Natural killer cell treated with Interleukin-12 subunit alpha and Interleukin-12 subunit beta and Interleukin-15 and Interleukin-18, amount 100 ng/mL, for 72 hours (primary cell): ENCODE measurements around the gene ARPC1B. TPM values are rescaled to one million over a fixed set of nuclear protein-coding genes. Genes with fewer than 3 reads are reported as not detected.
"Not testable (repeated sequence)": the region's sequence is repeated elsewhere in the genome, so short reads cannot be mapped to it uniquely, and the experiment has no call there.

Source experiments
- ATAC-seq, 2 donors: fragments of 150-1000 bp; cut with Tn5 transposase in 1 of 2; sonication (Bioruptor Pico), chemical (Tn5 transposase) in 1 of 2; 2 replicates each; pipeline ENCODE4 v1.10.0; 2021
- DNase-seq: peaks from one replicate; pipeline ENCODE4 v3.0.0; 2022; ENCODE audit warnings: low spot score
- H3K27ac Mint-ChIP-seq, 2 donors: 1 replicate in 1 of 2; 2 replicates in 1 of 2; pipeline ENCODE4 v1.8.0; 2022; ENCODE audit warnings: mixed read lengths in 2 of 2, mild to moderate bottlenecking in 1 of 2, moderate library complexity in 1 of 2
- H3K27me3 Mint-ChIP-seq, 2 donors: 1 replicate in 1 of 2; 2 replicates in 1 of 2; pipeline ENCODE4 v1.8.0; 2022; ENCODE audit warnings: mixed read lengths in 2 of 2
- H3K36me3 Mint-ChIP-seq: one replicate; pipeline ENCODE4 v1.8.0; 2022; ENCODE audit warnings: mixed read lengths
- H3K4me1 Mint-ChIP-seq, 2 donors: 1 replicate in 1 of 2; 2 replicates in 1 of 2; pipeline ENCODE4 v1.8.0; 2022; ENCODE audit warnings: low read depth in 2 of 2, mixed read lengths in 2 of 2, mild to moderate bottlenecking in 1 of 2
- H3K4me3 Mint-ChIP-seq: one replicate; pipeline ENCODE4 v1.8.0; 2022; ENCODE audit warnings: mixed read lengths
- H3K9me3 Mint-ChIP-seq: 2 replicates; pipeline ENCODE4 v1.8.0; 2022; ENCODE audit warnings: mixed read lengths
- total RNA-seq, 2 donors: library from RNA; stranded (reverse); gene quantifications; one replicate each; pipeline ENCODE4 v1.2.3, GENCODE V29; 2022

ARPC1B gene
- total RNA-seq, 2 donors from 2014 or later = 286 to 366 TPM

DNA sequence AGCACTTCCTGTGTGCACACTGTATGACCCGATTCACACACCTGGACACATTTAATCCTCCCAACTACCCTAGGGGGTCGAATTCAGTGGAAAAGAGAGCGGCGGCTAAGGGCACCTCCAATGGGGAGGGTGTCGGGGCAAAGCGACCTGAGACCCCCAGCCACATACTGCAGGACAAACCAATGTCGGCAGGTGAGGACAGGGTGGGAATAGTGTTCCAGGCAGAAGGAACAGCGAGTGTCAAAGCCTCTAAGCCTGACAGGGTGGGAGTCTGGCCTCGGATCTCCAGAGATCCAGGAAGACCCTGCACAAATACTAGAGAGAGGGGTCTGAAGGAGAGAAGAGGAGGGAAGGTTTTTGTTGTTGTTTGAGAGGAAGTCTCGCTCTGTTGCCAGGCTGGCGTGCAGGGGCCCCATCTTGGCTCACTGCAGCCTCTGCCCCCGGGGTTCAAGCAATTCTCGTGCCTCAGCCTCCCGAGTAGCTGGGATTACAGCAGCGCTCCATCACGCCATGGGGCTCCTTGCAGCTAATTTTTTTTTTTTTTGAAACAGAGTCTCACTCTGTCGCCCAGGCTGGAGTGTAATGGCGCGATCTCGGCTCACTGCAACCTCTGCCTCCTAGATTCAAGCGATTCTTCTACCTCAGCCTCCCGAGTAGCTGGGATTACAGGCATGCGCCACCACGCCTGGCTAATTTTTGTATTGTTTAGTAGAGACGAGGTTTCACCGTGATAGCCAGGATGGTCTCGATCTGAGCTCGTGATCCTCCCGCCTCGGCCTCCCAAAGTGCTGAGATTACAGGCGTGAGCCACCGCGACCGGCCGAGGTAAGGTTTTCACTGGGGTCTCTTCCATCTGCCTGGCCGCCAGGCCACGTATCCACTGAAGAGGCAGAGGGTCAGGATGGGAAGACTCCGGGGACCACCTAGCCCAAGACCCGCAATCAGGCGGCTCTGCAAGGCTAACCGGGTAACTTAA is 1.2 kb upstream of the ARPC1B start:
- ATAC-seq (no peak), DNase-seq (no peak)
- Mint-ChIP-seq H3K4me1 (peaks cover 8 to 10% of the 10 kb centered on the region in 2 donors), H3K27ac (peak overlapping the region; percentile 67 to 79), H3K27me3 (no peaks in the 10 kb centered on the region), H3K4me3 (peak overlapping the region; percentile 80), H3K36me3 (peaks cover 5% of the 10 kb centered on the region), H3K9me3 (no peaks in the 10 kb centered on the region)

DNA sequence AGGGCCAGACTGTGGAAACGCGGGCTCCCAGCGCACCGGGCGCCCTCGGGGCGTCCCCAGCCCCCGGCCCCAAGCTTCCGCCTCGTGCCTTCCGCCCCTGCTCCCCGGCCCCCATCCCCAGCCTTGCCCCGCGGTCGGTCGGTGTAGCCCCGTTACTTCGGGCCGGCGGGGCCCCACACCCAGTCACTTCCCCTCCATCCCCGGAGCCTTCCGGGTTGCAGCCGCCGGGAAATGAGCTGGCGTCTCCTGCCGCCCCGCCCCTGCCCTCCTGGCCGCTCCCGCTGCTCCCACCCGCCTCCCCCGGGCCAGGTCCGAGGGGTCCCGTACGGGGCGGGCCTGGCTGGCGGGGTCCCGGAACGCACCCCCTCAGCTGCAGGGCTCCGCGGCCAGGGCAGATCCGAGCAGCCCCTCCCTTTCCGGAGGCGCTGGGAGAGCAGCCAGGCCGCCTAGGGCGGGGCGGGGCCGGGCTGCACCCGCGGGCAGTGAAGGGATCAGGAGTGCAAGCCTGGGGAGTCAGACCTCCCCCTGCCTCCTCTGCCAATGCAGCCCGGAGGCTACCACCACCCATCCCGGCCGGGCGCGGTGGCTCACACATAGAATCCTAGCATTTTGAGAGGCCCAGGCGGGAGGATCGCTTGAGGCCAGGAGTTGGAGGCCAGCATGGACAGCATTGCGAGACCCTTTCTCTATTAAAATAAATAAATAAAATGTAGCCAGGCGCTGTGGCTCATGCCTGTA is 709 bp downstream of the ARPC1B start:
- H3K9me3 Mint-ChIP-seq = no peaks in the 10 kb centered on the region
- peak overlapping the region; percentile 49 for H3K4me3 Mint-ChIP-seq
- DNase-seq (peak; percentile 79), ATAC-seq (peak; percentile 70 to 72)
- peaks cover 22 to 24% of the 10 kb centered on the region in 2 donors for H3K4me1 Mint-ChIP-seq
- no peaks in the 10 kb centered on the region for H3K27me3 Mint-ChIP-seq
- peaks cover 10% of the 10 kb centered on the region for H3K36me3 Mint-ChIP-seq
- peak overlapping the region; percentile 84 to 96 for H3K27ac Mint-ChIP-seq

DNA sequence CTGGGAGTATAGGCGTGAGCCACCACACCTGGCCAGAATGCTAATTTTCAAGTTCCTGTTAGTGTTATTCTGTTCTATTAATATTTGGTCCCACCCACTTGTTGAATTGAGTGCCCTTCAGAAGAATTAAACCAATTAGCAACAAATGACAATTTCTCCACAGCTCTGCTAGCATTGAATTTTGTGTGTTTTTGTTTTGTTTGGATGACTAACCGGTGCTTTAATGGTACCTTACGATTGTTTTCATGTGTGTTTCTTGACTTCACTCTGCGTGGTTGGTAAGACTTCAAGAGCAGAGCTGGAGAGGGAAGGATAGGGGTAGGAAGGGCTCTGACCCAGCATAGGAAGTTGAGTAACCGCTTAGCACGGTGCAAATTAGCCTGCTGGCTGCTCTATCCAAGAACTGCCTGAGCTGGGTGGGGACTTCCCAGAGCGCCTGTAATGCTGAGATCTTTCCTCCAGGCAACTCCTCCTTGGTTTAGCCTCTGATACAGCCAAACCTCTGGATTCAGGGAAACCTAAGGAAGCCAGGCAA is 4.6 kb downstream of the ARPC1B start:
- DNase-seq (peak; percentile 79), ATAC-seq (peak; percentile 25 to 54)
- H3K9me3 Mint-ChIP-seq = no peaks in the 10 kb centered on the region
- H3K4me3 Mint-ChIP-seq = peak overlapping the region; percentile 85
- peak overlapping the region; percentile 94 to 96 for H3K27ac Mint-ChIP-seq
- no peaks in the 10 kb centered on the region for H3K27me3 Mint-ChIP-seq
- H3K36me3 Mint-ChIP-seq = peaks cover 15% of the 10 kb centered on the region
- H3K4me1 Mint-ChIP-seq = peaks cover 38 to 41% of the 10 kb centered on the region in 2 donors

DNA sequence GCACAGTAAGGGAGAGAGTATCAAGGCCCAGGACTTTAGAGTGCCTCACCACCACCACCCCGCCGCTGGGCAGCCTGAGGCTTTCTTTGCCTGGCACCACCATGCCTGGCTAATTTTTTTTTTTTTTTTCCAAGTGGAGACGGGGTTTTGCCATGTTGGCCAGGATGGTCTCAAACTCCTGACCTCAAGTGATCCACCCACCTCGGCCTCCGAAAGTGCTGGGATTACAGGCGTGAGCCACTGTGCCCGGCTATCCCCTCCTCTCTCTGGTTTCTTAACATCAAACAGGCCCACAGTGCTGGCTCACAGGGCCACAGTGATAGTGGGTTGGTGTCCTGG is 5.1 kb downstream of the ARPC1B start:
- Mint-ChIP-seq H3K27ac (peak overlapping the region; percentile 94 to 96), H3K4me3 (peak overlapping the region; percentile 85), H3K36me3 (peaks cover 15% of the 10 kb centered on the region), H3K4me1 (peaks cover 38 to 41% of the 10 kb centered on the region in 2 donors)
- ATAC-seq, H3K27me3 Mint-ChIP-seq, DNase-seq, H3K9me3 Mint-ChIP-seq: not testable (repeated sequence)

DNA sequence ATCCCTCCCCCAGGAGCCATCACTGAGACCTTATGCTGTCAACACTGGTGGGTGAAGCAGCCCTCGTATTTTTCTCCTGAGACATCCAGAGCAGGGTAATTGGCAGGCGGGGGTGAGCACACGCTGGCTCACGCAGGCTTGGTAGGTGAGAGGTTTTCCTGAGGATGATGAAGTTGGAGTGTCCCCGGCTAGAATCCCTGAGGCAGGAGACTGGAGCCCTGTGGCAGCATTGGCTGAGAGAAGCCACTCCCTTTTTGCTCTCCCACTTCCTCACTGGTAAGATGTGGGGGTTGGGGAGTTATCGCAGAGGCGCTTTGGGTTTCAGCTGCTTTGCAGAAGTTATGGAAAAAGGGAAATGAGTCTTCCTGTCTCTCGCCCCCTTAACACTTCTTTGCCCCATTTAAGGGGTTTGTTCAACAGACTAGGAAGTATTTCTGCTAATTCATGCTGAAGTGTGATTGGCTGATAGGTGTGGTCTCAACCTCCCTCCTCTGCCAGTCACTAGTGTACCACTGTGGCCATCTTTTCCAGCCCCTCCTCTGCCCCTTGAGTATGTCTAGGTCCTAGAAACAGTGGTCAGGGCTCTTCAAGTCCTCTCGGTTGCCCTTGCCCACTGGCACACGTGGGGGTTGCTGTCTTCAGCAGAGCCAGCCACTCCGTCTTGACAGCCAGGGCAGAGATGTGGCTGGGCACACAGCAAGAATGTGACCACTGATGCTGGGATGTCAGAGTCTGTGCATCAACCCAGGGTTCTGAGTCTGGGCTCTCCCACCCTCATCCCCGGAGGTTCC is 5.7 kb downstream of the ARPC1B start:
- Mint-ChIP-seq H3K4me1 (peaks cover 38 to 41% of the 10 kb centered on the region in 2 donors), H3K4me3 (peak overlapping the region; percentile 85), H3K9me3 (no peaks in the 10 kb centered on the region), H3K27me3 (no peaks in the 10 kb centered on the region), H3K36me3 (peaks cover 15% of the 10 kb centered on the region), H3K27ac (peak overlapping the region; percentile 94 to 96)
- DNase-seq (no peak), ATAC-seq (peak; percentile 36 to 45)

DNA sequence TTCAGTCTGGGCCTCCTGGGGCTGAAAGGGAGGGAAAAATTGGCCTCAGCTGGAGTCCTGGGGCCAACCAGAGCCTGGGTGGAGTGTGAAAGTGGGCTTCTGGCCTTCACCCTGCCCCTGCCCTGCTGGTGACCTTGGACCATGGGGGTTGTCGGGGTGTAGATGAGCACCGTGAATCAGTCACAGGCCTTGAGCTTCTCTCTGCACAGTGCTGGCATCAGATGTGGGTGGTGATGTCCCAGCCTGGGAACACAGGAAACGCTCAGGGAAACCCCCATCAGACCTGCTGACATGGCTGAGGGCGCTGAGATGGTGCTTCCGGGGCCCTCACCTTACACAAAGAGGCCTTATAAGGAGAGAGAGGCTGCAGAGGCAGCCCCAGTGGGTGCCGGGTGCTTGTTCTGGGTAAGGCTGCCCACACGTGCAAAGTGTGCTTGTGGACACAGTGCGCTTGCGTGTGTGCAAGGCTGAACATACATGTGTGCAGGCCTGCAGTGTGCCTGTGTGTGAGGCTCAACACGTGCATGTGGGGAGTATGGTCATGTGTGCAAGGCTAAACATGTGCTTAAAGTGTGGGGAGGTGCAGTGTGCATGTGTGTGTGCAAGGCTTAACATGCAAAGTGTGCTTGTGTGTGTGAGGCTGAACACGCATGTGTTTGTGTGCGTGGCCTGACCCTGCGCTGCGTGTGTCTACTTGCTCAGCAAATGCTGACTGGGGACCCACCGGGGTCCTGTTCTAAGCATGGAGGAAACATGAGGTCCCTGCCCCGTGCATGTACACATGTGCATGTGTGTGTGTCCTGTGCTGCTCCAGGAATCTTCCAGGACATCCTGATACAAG is 6.5 kb downstream of the ARPC1B start:
- Mint-ChIP-seq H3K36me3 (peaks cover 15% of the 10 kb centered on the region), H3K4me1 (peaks cover 39 to 41% of the 10 kb centered on the region in 2 donors), H3K4me3 (peak overlapping the region; percentile 85), H3K27ac (peak overlapping the region; percentile 94 to 96), H3K9me3 (no peaks in the 10 kb centered on the region), H3K27me3 (no peaks in the 10 kb centered on the region)
- DNase-seq (peak; percentile 91), ATAC-seq (peak; percentile 94 to 97)

DNA sequence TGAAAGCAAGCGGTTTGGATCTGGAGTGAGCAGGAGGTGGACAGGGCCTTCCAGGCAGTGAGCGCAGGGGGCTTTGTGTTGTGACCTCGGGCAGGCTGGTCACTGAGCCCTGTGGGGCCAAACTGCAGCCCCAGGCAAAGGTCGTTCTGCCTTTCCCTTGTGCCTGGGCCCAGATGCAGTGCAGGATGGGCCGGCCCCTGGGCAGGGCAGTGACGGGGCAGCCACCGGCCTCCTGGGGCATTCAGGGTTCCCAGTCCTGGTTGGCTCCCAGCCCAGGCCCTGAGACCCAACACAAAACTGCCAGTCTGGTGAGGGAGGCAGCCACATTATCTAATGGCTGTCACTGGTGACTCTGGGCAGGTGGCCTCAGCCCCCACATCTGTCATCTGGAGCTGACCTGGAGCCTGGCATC is 7.1 kb downstream of the ARPC1B start:
- Mint-ChIP-seq H3K27me3 (no peaks in the 10 kb centered on the region), H3K4me3 (peak overlapping the region; percentile 85), H3K27ac (peak overlapping the region; percentile 94 to 96), H3K4me1 (peaks cover 41% of the 10 kb centered on the region in 2 donors), H3K36me3 (peaks cover 15% of the 10 kb centered on the region), H3K9me3 (no peaks in the 10 kb centered on the region)
- no peak for ATAC-seq
- DNase-seq = no peak

DNA sequence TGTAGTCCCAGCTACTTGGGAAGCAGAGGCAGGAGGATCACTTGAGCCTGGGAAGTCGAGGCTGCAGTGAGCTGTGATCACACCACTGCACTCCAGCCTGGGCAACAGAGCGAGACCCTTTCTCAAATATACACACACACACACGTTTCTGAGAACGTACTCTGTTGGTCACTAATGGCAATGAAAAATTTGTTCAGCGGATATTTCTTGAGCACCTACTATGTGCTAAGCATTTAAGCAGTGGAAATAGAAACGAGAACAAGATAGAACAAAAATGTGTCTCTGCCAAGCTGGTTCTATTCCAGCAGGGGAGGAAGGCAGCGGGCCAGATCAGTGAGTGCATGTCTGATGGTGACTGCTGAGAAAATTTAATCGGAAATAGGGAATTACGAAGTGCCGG is 8.7 kb downstream of the ARPC1B start:
- no peak overlapping the region for H3K4me3 Mint-ChIP-seq
- no peak for DNase-seq
- no peaks in the 10 kb centered on the region for H3K9me3 Mint-ChIP-seq
- H3K36me3 Mint-ChIP-seq = peaks cover 10% of the 10 kb centered on the region
- H3K4me1 Mint-ChIP-seq = peaks cover 33 to 39% of the 10 kb centered on the region in 2 donors
- peak overlapping the region; percentile 70 to 74 for H3K27ac Mint-ChIP-seq
- no peak for ATAC-seq
- no peaks in the 10 kb centered on the region for H3K27me3 Mint-ChIP-seq

DNA sequence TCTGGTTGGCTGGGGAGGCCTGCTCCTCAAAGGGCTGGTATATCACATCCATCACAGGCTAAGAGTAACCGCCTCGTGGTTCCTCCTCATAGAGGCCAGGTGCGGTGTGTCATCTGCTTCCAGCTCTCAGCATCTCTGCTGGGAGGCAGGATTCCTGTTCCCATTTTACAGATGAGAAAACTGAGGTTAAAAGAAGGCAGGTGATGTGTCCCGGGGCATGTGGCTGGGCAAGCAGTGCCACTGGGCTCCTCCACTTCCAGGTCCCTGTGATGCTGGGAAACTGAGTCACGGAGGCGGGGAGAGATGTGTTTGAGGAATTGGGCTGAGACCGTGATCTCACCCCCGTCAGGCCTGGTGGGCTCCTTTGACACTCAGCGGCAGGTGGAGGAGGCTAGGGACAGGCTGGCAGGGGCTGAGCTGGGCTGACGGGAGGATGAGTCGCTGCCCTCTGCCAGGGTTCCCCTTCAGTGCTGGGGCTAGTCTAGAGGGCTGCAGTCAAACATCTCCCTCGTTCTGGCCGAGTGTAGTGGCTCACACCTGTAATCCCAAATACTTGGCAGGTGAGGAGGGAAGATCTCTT is 9.4 kb downstream of the ARPC1B start:
- no peaks in the 10 kb centered on the region for H3K9me3 Mint-ChIP-seq
- no peak overlapping the region for H3K4me3 Mint-ChIP-seq
- peak overlapping the region; percentile 70 to 74 for H3K27ac Mint-ChIP-seq
- H3K27me3 Mint-ChIP-seq = no peaks in the 10 kb centered on the region
- peaks cover 10% of the 10 kb centered on the region for H3K36me3 Mint-ChIP-seq
- DNase-seq (no peak), ATAC-seq (no peak)
- H3K4me1 Mint-ChIP-seq = peaks cover 31 to 38% of the 10 kb centered on the region in 2 donors

DNA sequence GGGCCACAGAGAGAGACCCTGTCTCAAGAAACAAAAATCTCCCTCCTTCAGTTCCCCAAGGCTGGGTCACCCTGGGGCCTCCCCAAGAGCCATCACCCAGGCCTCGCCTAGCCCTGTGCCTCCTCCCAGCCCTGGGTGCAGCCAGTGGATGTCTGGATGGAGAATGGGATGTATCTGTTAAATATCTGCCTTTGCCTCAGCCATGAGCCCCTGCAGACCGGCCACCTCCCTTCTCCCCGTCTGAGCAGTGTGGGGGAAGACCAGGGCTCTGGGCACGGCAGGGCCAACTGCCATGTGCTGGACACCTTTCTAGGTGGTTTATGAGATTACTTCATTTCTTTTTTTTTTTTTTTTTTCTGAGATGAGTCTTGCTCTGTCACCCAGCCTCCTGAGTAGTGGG is 10.0 kb downstream of the ARPC1B start:
- DNase-seq = no peak
- peak overlapping the region; percentile 50 to 70 for H3K27ac Mint-ChIP-seq
- no peak for ATAC-seq
- peaks cover 24 to 31% of the 10 kb centered on the region in 2 donors for H3K4me1 Mint-ChIP-seq
- no peak overlapping the region for H3K4me3 Mint-ChIP-seq
- H3K36me3 Mint-ChIP-seq = peaks cover 5% of the 10 kb centered on the region
- H3K9me3 Mint-ChIP-seq = no peaks in the 10 kb centered on the region
- no peaks in the 10 kb centered on the region for H3K27me3 Mint-ChIP-seq

DNA sequence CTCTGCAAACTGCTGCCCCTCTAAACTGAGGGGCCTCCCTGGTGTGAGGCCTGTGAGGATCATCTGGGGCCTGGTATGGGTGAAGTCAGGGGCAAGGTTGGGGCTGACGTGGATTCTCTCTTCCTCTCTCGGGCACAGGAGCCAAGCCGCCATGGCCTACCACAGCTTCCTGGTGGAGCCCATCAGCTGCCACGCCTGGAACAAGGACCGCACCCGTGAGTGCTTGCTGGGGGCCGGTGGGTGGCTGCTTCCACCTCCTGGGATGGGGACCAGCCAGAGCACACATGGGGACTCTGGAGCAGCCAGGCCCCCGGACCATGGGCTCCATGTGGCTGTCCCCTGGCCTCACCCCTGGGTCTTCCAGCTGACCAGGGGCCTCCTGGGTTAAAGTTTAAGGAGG is 11.0 kb downstream of the ARPC1B start:
- H3K4me3 Mint-ChIP-seq = no peak overlapping the region
- H3K9me3 Mint-ChIP-seq = no peaks in the 10 kb centered on the region
- H3K4me1 Mint-ChIP-seq = peaks cover 14 to 23% of the 10 kb centered on the region in 2 donors
- H3K36me3 Mint-ChIP-seq = peaks cover 5% of the 10 kb centered on the region
- H3K27me3 Mint-ChIP-seq = no peaks in the 10 kb centered on the region
- H3K27ac Mint-ChIP-seq = peak overlapping the region; percentile 16 to 70
- ATAC-seq = no peak
- DNase-seq = no peak

DNA sequence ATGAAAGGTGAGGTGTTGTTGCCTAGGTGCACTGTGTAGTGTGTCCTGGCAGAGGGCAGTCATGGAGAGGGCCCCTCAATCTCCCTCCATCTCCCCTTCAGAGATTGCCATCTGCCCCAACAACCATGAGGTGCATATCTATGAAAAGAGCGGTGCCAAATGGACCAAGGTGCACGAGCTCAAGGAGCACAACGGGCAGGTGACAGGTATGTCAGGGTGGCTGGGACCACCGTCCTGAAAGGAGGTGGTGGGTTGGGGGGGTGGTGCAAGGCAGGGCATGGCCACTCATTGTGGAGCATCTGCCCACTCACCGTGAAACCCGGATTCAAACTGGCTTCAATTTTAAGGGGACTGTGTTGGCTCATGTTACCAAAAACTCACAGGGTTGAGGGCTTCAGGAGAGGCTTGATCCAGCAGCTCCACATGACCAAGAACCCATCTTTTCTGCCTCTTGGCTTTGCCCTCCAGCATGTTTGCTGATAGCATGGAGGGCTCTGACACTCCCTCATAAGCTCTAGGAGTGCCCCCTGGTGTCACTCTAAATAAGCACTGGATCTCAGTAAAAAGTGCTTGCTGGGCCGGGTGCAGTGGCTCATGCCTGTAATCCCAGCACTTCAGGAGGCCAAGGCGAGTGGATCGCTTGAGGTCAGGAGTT is 12.2 kb downstream of the ARPC1B start:
- H3K4me3 Mint-ChIP-seq = no peak overlapping the region
- peaks cover 5 to 13% of the 10 kb centered on the region in 2 donors for H3K4me1 Mint-ChIP-seq
- DNase-seq (no peak), ATAC-seq (peak in 1 of 2 donors; percentile 54)
- peaks cover 5% of the 10 kb centered on the region for H3K36me3 Mint-ChIP-seq
- no peaks in the 10 kb centered on the region for H3K27me3 Mint-ChIP-seq
- H3K9me3 Mint-ChIP-seq = no peaks in the 10 kb centered on the region
- peak overlapping the region in 1 of 2 donors; percentile 70 for H3K27ac Mint-ChIP-seq
